Measurements from ENCODE around the gene IQSEC1.

DNA sequence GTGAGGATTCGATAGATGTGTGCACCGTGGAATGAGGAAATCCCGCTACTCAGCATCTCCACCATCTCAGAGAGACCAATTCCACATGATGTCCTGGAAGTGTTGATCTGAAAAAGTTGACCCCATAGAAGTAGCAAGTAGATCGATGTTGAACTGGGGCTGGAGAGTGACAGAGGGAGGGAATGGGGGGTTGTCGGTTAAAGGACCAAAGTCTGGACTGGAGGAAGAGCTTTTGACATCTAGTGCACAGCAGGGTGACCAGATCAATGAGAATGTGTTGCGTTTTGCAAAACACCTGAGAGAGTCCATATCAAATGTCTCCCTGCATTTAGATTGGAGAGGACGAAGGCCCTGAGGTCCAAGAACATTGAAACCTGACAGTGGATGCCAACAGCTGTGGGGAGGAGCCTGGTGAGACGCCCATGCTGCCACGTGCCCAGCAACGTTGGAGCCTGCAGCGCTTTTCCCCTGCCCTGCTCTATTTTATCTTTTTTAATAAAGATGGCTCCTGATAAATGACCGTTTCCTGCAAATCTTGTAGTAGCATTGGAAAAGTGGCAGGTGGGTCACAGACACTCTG is 201.7 kb downstream of the IQSEC1 start:
- TF ChIP-seq, protein P1, sequence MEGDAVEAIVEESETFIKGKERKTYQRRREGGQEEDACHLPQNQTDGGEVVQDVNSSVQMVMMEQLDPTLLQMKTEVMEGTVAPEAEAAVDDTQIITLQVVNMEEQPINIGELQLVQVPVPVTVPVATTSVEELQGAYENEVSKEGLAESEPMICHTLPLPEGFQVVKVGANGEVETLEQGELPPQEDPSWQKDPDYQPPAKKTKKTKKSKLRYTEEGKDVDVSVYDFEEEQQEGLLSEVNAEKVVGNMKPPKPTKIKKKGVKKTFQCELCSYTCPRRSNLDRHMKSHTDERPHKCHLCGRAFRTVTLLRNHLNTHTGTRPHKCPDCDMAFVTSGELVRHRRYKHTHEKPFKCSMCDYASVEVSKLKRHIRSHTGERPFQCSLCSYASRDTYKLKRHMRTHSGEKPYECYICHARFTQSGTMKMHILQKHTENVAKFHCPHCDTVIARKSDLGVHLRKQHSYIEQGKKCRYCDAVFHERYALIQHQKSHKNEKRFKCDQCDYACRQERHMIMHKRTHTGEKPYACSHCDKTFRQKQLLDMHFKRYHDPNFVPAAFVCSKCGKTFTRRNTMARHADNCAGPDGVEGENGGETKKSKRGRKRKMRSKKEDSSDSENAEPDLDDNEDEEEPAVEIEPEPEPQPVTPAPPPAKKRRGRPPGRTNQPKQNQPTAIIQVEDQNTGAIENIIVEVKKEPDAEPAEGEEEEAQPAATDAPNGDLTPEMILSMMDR (IDR thresholded peaks at IDR 0.05): no peak
- no peak for TF ChIP-seq POLR2A (IDR thresholded peaks at IDR 0.05)

Data from lower leg skin (tissue), 3 donors.